Measurements from ENCODE around the gene DNAL1. TPM values are rescaled to one million over a fixed set of nuclear protein-coding genes. Genes with fewer than 3 reads are reported as not detected.
"Not testable (repeated sequence)": the region's sequence is repeated elsewhere in the genome, so short reads cannot be mapped to it uniquely, and the experiment has no call there.

DNAL1 gene
- total RNA-seq, 2 donors from 2014 or later, result 3.9 to 7.6 TPM

- Mint-ChIP-seq H3K4me1 (no peaks in the 10 kb centered on the region), H3K9me3 (no peaks in the 10 kb centered on the region), H3K36me3 (ENCODE audit: low read depth) (no peaks in the 10 kb centered on the region), H3K4me3 (no peak overlapping the region), H3K27ac (no peak overlapping the region), H3K27me3 (no peaks in the 10 kb centered on the region)
- peak; percentile 92 for ATAC-seq (replicated peaks)
These were observed 17.6 kb upstream of the DNAL1 start for GRCh38 chr14:73627151-73627558.

DNA sequence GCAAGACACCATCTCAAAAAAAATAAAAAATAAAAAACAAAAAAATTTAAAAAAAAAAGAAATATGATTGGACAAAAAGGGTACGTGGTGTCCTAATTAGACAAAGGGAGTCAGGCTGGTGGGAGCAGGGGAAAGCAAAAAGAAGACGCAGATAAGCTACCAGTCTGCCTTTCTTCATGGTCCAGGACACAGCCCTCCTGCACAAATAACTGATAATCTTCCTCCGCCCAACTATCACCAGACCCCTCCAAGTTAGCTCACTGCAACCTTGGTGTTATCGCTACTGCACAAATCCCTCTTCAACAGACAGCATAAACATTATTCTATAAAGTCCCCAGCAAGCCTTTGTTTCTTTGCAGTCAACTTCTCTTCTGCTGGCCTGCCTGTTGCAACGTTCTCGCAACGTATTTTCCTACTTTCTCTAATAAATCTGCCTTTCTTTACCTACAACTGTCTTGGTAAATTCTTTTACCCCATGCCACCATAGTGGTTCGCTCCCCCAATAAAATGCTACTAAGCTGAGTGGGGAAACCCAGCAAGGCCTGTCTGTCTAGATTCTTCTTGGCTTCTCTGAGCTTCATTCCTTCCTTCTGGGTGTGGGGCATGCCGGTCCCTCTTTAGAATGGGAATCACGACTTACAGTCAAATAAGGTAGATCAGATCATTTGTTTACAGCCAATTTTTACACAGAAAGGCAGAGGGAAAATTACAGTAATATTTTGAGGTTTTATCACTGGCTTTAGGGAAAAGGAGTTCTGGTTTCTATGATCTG is 14.6 kb upstream of the DNAL1 start:
- no peak for ATAC-seq (replicated peaks)
- Mint-ChIP-seq H3K36me3 (ENCODE audit: low read depth) (no peaks in the 10 kb centered on the region), H3K27ac (no peak overlapping the region), H3K4me1 (peaks cover 4% of the 10 kb centered on the region), H3K27me3 (no peaks in the 10 kb centered on the region), H3K4me3 (no peak overlapping the region), H3K9me3 (no peaks in the 10 kb centered on the region)

DNA sequence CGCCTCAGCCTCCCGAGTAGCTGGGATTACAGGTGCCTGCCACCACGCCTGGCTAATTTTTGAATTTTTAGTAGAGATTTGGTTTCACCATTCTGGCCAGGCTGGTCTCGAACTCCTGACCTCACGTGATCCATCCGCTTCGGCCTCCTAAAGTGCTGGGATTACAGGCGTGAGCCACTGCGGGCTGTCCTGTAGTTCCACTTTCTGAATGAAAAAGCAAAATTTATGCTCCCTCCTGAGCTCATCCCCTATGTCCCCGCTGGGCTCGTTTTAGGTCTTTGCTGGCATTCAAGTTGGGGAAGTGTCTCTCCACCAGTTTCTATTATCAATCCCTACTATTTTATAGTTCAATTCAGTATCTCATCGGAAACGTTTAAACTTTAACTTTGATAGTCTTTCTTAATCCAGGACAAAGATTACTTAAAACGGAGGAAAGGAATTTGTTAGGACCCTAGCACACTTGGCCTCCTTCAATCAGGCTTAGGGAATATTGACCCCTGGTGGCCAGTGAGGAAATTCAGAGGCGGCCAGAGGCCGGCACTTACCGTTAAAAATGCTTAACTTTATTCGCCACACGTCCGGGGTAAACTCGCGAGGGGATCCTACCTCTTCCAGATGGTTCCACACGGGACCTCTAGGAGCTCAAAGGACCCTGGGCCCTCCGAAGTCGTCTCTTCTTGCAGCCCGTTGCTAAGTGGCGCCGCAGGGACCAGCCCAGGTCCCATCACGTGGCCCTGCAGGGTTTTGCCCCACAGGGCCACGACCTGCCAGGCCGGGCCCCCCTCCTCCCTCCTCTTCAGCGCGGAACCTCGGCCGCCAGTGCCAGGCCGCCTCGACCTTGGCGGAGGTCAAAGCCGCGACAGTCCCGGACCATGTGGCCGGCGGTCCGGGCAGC is 11.4 kb upstream of the DNAL1 start:
- Mint-ChIP-seq H3K36me3 (ENCODE audit: low read depth) (no peaks in the 10 kb centered on the region), H3K4me3 (peak overlapping the region; percentile 61), H3K27ac (peak overlapping the region; percentile 68), H3K9me3 (no peaks in the 10 kb centered on the region), H3K4me1 (peaks cover 4% of the 10 kb centered on the region), H3K27me3 (no peaks in the 10 kb centered on the region)
- peak; percentile 91 for ATAC-seq (replicated peaks)

- peak overlapping the region; percentile 61 for H3K4me3 Mint-ChIP-seq
- ATAC-seq (replicated peaks), result peak; percentile 21
- no peak overlapping the region for H3K27ac Mint-ChIP-seq
- no peaks in the 10 kb centered on the region for H3K36me3 Mint-ChIP-seq (ENCODE audit: low read depth)
- H3K4me1 Mint-ChIP-seq, result peaks cover 4% of the 10 kb centered on the region
- H3K27me3 Mint-ChIP-seq, result no peaks in the 10 kb centered on the region
- no peaks in the 10 kb centered on the region for H3K9me3 Mint-ChIP-seq
These were observed 10.6 kb upstream of the DNAL1 start for GRCh38 chr14:73634011-73634833.

- not testable (repeated sequence) for H3K4me3 Mint-ChIP-seq; ATAC-seq (replicated peaks); H3K27ac Mint-ChIP-seq; H3K9me3 Mint-ChIP-seq; H3K27me3 Mint-ChIP-seq; H3K36me3 Mint-ChIP-seq (ENCODE audit: low read depth); H3K4me1 Mint-ChIP-seq
These were observed 8.4 kb upstream of the DNAL1 start for GRCh38 chr14:73636355-73636754.

GRCh38 chr14:73637830-73638229 is 7.0 kb upstream of the DNAL1 start:
- no peaks in the 10 kb centered on the region for H3K36me3 Mint-ChIP-seq (ENCODE audit: low read depth)
- no peak for ATAC-seq (replicated peaks)
- H3K4me3 Mint-ChIP-seq, result no peak overlapping the region
- no peaks in the 10 kb centered on the region for H3K9me3 Mint-ChIP-seq
- no peaks in the 10 kb centered on the region for H3K27me3 Mint-ChIP-seq
- peaks cover 4% of the 10 kb centered on the region for H3K4me1 Mint-ChIP-seq
- no peak overlapping the region for H3K27ac Mint-ChIP-seq

DNA sequence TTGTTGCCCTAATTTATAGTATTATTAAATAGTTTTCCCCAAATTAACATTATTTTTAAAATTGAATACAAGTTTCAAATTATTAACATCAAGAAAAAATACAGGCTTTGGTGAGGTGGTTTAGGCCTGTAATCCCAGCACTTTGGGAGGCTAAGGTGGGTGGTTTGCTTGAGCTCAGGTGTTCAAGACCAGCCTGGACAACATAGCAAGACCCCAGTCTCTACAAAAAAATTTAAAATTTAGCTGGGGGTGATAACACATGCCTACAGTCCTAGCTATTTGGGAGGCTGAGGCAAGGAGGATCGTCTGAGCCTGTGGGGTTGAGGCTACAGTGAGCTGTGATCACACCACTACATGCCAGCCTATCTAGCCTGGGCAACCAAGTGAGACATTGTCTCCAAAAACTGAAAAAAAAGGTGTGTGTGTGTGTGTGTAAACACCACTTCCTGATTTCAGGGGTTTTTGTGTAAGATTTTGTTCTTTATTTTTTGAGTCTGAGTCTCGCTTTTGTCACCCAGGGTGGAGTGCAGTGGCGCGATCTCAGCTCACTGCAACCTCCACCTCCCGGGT is 3.9 kb upstream of the DNAL1 start:
- H3K36me3 Mint-ChIP-seq (ENCODE audit: low read depth), result no peaks in the 10 kb centered on the region
- peaks cover 9% of the 10 kb centered on the region for H3K4me1 Mint-ChIP-seq
- no peak for ATAC-seq (replicated peaks)

DNA sequence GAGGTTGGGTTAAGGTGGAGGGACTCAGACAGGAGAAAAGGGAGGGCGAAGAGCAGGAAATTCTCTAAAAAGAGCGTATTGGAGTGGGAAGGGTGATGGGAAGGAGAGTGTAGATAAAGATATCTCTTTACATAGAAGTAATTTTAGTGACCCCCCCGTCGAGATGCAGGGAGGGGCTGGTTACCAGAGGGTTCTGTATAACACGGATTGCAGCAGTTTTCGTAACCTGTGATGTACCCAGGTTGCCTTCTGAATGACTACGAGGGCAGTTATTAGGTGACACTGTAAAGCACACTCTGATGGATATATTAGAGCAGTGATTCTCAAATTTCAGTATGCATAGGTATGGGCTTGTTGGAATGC is 443 bp downstream of the DNAL1 start:
- no peak for ATAC-seq (replicated peaks)
- no peaks in the 10 kb centered on the region for H3K36me3 Mint-ChIP-seq (ENCODE audit: low read depth)

More for the DNA sequence above, 3.9 kb upstream of the DNAL1 start:
- no peaks in the 10 kb centered on the region for H3K27me3 Mint-ChIP-seq
- H3K4me3 Mint-ChIP-seq, result no peak overlapping the region
- H3K27ac Mint-ChIP-seq, result no peak overlapping the region
- H3K9me3 Mint-ChIP-seq, result no peaks in the 10 kb centered on the region

DNA sequence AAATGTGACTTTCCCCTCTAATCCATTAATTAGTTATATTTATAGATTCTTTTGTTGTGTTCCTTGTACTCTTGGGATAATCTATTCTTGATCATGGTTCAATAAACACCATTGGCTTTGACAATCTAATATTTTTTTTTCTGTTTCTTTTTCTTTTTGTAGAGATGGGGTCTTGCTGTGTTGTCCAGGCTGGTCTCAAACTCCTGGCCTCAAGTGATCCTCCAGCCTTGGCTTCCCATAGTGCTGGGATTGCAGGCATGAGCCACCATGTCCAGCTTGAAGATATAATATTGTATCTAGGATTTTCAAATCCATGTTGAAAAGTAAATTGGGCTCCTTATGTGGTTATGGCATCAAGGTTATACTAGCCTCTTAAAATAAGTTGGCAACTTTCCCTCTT is 6.2 kb downstream of the DNAL1 start:
- H3K27me3 Mint-ChIP-seq, result no peaks in the 10 kb centered on the region
- no peaks in the 10 kb centered on the region for H3K4me1 Mint-ChIP-seq
- H3K9me3 Mint-ChIP-seq, result no peaks in the 10 kb centered on the region

More for the DNA sequence above, 443 bp downstream of the DNAL1 start:
- Mint-ChIP-seq H3K4me1 (peaks cover 9% of the 10 kb centered on the region), H3K27ac (peak overlapping the region; percentile 93), H3K4me3 (peak overlapping the region; percentile 92), H3K27me3 (no peaks in the 10 kb centered on the region), H3K9me3 (no peaks in the 10 kb centered on the region)

GRCh38 chr14:73655851-73656250 is 11.1 kb downstream of the DNAL1 start:
- Mint-ChIP-seq H3K36me3 (ENCODE audit: low read depth) (peaks cover 7% of the 10 kb centered on the region), H3K9me3 (no peaks in the 10 kb centered on the region), H3K27me3 (no peaks in the 10 kb centered on the region), H3K4me1 (no peaks in the 10 kb centered on the region), H3K27ac (no peak overlapping the region), H3K4me3 (no peak overlapping the region)
- ATAC-seq (replicated peaks), result no peak

More for the DNA sequence above, 6.2 kb downstream of the DNAL1 start:
- H3K27ac Mint-ChIP-seq, result no peak overlapping the region
- H3K4me3 Mint-ChIP-seq, result no peak overlapping the region
- H3K36me3 Mint-ChIP-seq (ENCODE audit: low read depth), result no peaks in the 10 kb centered on the region
- no peak for ATAC-seq (replicated peaks)

- H3K27me3 Mint-ChIP-seq; ATAC-seq (replicated peaks); H3K4me1 Mint-ChIP-seq; H3K4me3 Mint-ChIP-seq; H3K9me3 Mint-ChIP-seq; H3K27ac Mint-ChIP-seq: not testable (repeated sequence)
- peaks cover 14% of the 10 kb centered on the region for H3K36me3 Mint-ChIP-seq (ENCODE audit: low read depth)
These were observed 14.4 kb downstream of the DNAL1 start for GRCh38 chr14:73659202-73659601.

DNA sequence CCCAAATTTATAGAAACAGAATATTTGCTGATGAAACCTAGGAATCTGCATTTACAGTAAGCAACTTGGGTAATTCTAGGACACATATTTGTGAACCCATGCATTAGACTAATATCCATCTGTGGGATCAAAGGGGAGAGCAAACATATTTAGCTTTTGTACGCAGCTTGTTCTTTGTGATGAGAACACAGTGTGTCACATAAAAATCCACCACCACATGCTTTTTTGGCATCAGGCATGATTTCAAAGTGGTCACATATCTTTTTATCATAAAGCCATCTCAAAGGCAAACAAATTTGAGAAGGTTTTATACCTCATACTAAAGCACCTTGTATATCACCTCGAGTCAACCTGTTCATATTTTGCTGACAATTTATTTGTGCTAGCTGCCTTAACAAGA is 15.7 kb downstream of the DNAL1 start:
- Mint-ChIP-seq H3K27ac (no peak overlapping the region), H3K4me1 (no peaks in the 10 kb centered on the region), H3K4me3 (no peak overlapping the region), H3K27me3 (no peaks in the 10 kb centered on the region), H3K36me3 (ENCODE audit: low read depth) (peaks cover 14% of the 10 kb centered on the region), H3K9me3 (no peaks in the 10 kb centered on the region)
- no peak for ATAC-seq (replicated peaks)

- no peak overlapping the region for H3K4me3 Mint-ChIP-seq
- peaks cover 14% of the 10 kb centered on the region for H3K36me3 Mint-ChIP-seq (ENCODE audit: low read depth)
- H3K27ac Mint-ChIP-seq, result no peak overlapping the region
- H3K27me3 Mint-ChIP-seq, result no peaks in the 10 kb centered on the region
- no peak for ATAC-seq (replicated peaks)
- H3K4me1 Mint-ChIP-seq, result no peaks in the 10 kb centered on the region
- H3K9me3 Mint-ChIP-seq, result no peaks in the 10 kb centered on the region
These were observed 17.1 kb downstream of the DNAL1 start for GRCh38 chr14:73661872-73662271.

DNA sequence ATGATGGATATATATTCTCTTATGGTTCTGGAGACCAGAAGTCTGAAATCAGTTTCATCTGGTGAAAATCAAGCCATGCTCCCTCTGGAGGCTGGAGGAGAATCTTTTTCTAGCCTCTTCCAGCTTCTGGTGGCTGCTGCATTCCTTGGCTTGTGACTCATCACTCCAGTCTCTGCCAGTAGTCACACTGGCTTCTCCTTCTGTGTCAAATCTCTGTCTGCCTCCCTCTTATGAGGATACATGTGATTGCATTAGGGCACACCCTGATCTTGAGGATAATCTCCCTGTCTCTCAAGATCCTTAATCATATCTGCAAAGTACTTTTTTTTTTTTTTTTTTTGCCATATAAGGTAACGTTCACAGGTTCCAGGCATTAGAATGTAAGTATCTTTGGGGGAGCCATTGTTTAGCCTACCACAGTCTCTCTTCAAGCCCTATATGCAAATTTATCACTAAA is 17.7 kb downstream of the DNAL1 start:
- ATAC-seq (replicated peaks), result no peak
- H3K9me3 Mint-ChIP-seq, result no peaks in the 10 kb centered on the region
- no peaks in the 10 kb centered on the region for H3K4me1 Mint-ChIP-seq
- H3K36me3 Mint-ChIP-seq (ENCODE audit: low read depth), result peaks cover 14% of the 10 kb centered on the region
- no peaks in the 10 kb centered on the region for H3K27me3 Mint-ChIP-seq
- no peak overlapping the region for H3K4me3 Mint-ChIP-seq
- no peak overlapping the region for H3K27ac Mint-ChIP-seq

Data from activated T-helper 17 cell treated with anti-CD3 and anti-CD28 coated beads, Interleukin-2, amount 50 U/mL, for 72 hours (primary cell).